GM18907 (cell line): ENCODE measurements around the gene PRR33.
"Not testable (repeated sequence)": the region's sequence is repeated elsewhere in the genome, so short reads cannot be mapped to it uniquely, and the experiment has no call there.

ENCODE experiments used
- ATAC-seq: cut with Tn5 transposase; IDR thresholded peaks from one replicate; pipeline ENCODE4 v1.9.1; 2021; ENCODE audit warnings: mild to moderate bottlenecking, moderate library complexity; ENCODE audit not compliant: unreplicated experiment

The PRR33 gene

DNA sequence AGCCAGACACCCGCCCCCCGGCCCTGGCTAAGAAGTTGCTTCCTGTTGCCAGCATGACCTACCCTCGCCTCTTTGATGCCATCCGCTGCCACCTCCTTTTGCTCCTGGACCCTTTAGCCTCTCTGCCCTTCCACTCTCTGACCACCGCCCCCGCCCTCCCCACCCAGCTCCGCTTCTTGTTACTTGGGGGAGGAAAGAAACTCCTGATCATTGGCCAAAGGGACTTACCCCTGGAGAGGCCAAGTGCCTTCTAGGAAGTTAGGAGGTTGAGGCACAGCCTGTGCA lies at the start of gene PRR33:
Gene PRR33 (minus strand): TSS at position 65 of the 285 bp plus-strand sequence. CDS start 1,311 bp downstream, outside the sequence.
- no peak for ATAC-seq

DNA sequence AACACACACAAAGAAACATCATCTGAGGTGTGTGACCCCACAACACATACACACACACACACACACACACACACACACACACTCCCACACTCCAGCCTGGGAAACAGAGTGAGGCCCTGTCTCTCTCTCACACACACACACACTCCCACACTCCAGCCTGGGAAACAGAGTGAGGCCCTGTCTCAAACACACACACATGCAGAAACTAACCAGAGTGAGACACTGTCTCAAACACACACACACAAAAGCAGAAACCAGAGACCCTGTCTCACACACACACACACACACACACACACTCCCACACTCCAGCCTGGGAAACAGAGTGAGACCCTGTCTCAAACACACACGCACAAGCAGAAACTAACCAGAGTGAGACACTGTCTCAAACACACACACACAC lies 48.1 kb upstream of the PRR33 start:
- not testable (repeated sequence) for ATAC-seq

DNA sequence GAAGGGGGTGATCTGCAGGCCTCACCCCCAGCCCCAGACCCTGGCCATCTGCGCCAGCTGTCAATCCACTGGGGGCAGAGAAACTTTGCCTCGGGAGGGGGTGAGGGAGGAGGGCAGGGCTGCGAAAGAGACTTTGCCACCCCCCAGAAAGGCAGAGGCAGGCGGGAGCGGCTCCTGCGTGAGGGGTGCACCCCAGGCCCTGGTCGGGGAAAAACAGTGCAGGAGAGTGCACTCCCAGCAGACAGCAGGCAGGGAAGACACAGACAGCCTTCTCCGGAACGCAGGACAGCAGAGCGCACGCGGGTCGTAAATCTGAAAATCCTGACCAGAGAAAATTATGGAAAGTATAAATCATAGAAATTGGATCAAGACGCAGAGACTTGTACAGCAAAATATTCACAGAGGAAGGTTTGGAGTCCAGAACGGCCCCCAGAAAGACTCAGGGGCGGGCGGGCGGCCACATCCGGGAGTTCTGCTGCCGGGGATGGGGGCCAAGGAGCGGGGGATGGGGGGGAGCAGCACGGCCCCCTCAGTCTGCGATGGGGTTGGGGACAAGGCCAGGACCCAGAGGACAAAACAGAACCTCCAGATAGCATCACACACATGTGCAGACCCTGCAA lies 47.4 kb upstream of the PRR33 start:
- no peak for ATAC-seq

DNA sequence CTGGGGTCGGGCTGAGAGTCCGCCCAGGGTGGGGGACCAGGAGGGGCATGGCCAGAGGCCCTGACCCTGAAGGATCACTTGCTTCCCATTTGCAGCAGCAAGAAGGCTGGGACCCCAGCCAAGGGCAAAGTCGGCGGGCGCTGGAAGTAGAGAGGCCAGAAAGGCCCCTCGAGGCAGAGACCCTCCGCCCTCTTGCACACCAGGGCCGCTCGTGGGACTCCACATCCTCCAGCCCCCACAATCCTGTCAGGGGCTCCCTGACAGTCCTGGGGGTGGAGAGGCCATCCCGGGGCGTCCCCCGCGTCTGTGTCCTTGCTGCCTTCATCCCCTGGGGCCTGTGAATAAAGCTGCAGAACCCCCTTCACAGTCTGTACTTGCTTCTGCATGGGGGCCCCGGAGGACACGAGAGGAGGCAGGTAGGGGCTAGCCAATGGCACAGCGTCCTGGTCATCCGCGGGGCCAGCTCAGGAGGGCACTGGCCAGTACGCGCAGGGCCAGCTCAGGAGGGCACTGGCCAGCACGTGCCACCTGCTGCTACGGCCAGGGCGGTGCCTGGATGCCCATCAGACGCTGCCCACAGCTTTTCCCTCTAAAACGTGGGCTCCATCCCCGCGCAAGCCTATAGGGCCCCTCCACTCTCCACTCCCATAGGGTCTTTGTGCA lies 46.8 kb upstream of the PRR33 start:
- no peak for ATAC-seq

DNA sequence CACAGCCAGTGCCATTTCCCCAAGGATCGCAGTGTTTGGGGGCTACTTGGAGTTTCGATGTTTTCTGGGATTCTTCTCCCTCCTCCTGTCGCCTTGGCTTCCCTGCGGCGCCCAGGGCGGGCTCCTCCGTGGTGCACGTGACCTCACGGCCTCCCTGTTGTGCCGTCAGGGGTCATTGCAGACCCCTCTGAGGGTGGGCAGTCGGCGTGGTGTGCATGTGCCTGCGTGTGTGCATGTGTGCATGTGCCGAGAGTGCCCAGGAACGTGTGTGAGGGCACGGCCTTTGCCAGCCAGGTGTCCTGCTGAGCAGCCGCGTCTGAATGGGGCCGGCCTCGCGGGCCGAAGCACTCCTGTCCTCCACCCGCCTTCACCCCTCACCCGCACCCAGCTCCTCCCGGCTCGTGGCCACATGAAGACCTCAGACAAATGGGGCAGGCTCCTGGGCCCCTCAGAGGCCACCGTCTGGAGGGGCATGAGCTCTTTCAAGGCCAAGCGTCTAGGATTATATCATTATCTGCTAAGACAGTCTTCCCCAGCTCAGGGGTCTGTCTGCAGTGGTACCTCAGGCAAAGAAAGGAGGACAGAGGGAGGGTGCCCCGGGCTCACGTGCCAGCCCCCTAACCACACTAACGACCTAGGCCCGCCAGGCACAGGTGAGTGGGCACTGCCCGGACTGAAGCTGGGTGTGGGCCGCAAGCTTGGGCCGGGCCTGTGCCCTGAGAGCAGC lies 46.1 kb upstream of the PRR33 start:
- no peak for ATAC-seq

DNA sequence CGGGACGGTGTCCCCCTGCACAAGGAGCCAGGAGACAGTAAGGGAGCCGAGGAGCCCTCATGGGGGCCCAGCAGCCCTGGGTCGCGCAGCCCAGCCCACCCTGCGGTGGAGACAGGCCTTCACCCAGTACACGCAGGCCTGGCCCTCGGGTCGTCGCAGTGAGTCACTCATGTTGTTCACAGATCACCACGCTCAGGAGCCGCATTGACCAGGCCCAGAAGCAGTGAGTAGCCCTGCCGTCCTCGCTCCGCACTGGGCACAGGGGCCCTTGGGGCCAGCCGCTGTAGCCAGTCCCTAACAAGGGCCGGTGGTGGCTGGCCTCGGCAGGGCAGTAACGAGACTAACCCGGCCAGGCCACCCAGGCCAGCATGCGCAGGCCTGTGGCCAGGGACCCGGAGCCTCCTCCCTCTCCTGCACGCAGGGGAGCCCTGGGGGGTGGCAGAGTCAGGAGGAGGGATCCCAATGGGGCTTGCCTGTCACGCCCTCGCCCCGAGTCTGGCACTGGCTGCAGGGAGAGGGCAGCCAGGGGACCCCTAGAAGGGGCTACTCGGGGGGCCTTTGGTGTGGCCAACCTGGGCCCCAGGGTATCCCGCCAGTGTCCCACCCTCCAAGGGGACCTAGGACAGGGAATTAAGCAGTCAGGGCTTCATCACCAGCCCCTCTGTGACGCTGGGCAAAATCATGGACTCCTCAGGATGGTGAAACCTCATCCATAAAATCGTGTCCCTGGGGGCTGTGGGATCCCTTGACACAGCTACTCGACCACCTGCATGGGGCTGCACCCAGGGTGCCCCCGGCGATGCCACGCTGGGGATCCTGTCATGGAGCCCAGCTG lies 45.3 kb upstream of the PRR33 start:
- ATAC-seq = no peak

DNA sequence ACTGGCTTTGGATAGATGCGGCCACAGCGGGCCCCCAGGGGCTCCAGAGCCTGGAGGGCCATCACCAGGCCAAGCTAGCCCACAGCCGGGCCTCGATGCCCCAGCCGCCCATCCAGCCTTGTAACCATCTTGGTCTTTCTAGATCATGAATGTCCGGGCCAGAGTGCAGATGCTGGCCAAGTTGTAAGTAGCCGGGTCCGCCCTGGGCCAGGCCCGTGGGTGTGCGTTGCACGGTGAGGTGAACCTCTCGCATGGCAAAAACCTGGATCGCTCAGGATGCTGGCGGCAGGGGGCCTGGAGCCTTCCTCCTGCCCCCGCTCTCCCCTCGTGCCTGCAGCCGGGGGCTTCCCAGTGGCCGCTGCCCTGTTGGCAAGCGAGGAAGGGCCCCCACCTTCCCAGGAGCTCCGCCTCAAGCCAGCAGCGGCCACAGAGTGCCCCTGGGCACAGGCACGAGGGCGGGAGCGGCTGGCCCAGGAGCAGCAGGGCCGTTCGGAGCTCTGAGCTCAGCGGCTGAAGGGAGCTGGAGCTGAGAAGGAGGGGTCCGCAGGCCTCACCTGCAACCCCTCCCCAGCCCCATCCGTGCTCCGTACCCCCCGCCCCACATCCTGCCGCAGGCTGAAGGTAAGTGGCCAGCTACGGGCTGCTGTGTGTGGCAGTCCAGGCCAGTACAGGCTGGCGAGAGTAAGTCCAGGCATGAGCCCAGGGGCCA lies 44.5 kb upstream of the PRR33 start:
- no peak for ATAC-seq

DNA sequence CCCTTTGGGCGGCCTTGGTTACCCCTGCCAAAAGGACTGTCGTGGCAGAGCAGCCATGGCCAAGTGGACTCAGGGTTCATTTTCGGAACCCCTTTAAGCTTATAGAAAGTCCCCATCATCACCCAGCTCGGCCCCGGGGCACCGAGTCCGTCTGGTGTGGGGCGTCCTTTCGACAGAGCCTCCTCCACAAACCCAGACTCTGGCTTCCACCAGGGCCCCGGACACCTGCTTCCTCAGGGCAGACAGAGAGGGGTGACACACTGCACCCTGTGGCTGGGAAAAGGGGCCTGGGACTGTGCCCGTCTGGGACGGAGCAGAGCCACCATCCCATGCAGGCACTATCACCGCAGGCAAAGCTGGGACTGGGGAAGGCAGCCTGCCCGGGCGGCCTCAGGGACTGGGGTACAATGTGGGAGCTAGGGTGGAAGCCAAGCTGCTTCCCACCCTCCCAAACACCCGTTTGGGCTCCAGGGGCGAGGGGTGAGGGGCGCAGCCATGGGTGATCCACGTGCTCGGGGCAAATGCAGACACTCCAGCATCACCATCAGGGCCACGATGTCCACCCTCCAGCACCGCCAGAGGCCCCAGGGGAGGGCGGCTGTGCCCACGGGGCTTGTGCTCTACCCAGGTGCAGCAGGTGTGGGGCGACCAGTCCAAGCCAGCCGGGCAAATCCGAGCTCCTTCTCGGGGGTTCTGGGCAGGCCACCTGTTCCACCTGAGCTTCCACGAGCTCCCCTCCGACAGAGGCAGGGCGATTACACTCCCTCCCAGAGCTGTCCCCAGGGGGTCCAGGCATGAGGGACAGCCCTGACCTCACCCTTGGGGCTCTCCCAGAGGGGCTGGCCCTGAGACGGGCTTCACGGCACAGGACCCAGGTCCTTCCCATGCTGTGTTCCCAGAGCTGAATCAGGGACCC lies 43.7 kb upstream of the PRR33 start:
- ATAC-seq = no peak

DNA sequence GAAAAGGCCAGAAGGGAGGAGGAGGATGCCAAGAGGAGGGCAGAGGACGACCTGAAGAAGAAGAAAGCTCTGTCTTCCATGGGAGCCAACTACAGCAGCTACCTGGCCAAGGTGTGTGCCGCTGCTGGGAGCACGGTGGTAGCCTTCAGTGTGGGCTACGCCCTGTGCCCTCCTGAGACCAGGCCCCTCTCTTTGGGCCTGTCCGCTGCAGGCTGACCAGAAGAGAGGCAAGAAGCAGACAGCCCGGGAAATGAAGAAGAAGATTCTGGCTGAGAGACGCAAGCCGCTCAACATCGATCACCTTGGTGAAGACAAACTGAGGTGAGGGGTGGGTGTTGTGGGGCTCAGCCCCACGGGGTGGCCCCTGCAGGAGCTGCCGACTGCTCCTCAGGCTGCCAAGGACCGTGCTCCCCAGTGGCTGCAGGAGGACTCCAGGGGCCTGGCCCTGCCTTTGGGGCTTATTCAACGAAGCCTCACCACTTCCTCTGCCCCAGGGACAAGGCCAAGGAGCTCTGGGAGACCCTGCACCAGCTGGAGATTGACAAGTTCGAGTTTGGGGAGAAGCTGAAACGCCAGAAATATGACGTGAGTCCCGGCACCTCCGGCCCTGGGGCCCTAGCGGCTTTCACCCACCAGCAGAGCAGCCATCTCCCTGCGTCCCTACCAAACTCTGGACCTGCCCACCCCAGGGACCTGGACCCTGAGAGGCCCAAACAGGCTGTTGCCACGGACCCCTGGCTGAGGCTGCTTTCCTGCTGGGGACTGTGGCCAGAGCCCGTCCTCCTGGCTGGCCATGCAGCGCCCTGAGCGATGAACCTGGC lies 42.9 kb upstream of the PRR33 start:
- no peak for ATAC-seq

DNA sequence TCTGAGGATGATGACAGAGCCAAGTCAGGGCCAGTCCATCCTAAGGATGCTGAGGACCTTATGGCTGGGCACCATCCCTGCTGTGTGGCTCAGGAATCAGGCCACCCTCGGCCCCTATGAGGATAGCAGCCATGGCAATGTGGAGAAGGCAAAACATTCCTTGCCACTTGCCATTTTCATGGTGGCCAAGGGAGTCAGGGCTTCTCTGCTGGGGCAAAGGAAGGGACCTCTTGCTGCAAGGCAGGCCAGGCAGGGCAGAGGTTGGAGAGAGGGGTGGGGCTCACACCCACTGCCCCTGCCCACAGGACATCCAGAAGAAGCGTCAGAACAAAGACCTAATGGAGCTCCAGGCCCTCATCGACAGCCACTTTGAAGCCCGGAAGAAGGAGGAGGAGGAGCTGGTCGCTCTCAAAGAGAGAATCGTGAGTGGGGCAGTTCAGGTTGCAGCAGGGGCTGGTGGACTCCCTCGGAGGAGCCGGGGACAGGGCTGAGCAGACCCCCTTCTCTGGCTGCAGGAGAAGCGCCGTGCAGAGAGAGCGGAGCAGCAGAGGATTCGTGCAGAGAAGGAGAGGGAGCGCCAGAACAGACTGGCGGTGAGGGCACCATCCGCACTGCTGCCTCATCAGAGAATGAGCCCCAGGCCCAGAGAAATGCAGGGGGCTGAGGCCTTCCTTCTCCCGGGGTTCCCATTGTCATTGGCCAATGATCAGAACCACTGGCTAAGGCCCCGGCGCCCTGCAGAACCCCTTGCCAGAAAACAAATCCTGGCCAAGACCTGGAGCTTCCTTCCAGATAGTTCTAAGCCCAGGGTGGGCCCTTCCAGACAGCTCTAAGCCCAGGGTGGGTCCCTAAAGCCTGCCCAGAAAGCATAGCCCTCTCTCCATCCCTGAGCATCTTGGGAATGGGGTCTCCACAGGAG lies 42.0 kb upstream of the PRR33 start:
- no peak for ATAC-seq

DNA sequence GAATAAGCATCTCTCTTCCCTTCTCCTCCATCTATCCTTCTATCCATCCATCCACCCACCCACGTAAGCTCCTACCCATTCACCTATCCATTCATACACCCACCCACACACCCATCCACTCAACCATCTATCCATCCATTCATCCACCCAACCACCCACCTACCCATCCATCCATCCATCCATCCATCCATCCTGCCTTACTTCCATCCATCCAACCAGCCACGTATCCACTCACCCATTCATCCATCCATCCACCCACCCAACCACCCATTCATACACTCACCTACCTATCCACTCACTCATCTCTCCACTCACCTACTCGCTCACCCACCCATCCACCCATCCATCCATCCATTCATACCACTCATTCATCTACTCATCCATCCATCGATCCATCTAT lies 41.0 kb upstream of the PRR33 start:
- ATAC-seq = no peak

DNA sequence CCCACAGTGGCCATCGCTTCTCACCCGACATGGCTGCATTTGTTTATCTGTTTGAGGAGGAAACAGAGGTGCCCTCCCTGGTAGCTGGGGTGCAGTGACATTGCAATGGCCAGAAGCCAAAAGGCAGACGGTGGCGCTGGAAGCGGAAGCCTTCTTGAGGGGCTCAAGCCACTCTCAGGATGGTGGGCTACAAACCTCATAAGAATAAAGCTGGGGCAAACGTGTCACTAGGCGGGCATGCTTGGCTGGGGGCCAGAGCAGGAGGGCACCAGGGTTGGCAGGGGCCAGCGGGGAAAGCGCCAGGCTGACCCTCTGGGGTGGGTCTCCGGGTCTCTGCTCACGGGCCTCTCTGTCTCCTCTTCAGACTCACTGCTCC lies 40.4 kb upstream of the PRR33 start:
- ATAC-seq = no peak

DNA sequence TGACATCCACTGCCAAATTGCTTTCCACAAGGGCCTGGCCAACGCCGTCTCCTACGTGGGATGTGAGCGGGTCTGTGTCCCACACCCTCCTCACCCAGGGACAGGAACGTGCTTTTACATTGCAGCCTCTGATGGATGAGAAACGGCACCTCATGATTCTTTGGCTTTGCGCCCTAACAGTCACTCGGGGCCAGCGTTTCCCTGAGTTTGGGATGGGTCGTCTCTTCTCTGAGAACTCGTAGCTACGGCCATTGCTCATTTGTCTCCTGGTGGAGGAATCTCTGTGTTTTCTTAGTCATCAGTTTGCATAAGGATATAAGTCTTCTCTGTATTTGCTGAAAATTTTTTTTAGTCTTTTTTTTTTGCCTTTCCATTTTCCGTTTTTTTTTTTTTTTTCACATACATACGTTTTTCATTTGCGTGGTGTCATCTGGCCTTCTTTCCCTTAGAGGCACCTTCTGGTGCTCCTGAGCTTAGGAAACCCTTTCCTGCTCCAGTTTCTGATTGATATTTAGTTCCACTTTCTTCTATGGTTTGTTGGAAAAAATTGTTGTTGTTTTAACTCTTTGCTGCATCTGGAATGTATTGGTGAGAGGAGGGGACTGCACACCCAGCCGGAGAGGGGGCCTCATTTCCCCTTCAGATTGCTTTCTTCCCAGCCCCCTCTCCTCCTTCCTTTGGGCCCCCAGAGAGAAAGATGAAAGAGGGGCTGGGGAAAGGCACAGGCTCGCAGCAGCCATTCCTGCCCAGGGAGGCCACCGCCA lies 39.8 kb upstream of the PRR33 start:
- no peak for ATAC-seq

DNA sequence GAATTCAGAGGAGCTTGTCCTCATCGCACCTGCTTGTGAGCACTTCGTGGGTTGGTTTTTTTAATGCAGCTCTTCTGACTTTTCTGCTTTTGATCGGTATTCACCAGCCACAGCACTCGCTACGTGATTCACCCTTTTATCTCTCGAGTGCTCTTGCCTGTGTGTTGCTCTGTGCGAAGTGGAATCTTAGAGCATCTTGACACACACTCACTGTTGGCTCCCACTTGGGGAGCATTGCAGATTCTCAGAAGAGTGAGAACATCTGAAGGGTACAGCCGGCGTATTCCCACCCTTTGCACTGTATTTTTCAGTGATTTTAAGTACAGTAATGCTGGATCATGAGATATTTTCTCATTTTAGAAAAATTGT lies 38.8 kb upstream of the PRR33 start:
- no peak for ATAC-seq

DNA sequence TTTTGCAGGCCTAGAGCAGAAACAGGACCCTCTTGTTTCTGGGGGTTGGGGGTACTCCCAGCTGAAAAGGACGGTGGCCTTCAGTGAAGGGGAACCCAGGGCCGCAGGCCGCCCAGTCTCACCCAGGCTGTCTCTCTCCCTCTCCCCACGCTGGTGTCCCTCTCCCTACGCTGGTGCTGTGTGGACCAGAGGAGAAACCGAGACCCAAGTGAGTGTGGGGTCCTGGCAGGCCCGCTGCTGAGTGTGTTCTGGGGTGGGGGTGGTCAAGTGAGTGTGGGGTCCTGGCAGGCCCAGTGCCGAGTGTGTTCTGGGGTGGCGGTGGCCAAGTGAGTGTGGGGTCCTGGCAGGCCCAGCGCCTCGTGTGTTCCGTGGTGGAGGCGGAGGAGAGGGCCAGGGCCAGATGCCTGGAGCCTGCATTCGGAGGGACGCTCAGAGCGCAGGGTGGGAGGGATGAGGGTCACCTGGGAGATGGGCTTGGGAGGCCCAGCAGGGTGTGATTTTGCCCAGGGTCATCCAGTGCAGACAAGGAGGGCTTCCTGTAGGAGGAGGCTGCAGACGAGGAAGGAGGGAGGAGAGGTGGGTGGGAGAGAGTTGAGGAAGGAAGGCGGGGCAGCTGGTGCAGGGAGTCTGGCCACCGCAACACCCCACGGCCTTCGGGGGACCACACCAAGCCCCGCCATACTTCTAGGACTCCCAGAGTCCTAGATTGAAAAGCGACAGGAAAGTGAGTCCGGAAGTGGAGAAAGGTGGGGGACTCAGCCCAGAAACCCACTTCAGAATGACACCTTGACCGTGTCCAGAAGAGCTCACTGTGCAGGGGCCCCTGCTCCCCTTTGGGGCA lies 38.1 kb upstream of the PRR33 start:
- ATAC-seq = no peak

DNA sequence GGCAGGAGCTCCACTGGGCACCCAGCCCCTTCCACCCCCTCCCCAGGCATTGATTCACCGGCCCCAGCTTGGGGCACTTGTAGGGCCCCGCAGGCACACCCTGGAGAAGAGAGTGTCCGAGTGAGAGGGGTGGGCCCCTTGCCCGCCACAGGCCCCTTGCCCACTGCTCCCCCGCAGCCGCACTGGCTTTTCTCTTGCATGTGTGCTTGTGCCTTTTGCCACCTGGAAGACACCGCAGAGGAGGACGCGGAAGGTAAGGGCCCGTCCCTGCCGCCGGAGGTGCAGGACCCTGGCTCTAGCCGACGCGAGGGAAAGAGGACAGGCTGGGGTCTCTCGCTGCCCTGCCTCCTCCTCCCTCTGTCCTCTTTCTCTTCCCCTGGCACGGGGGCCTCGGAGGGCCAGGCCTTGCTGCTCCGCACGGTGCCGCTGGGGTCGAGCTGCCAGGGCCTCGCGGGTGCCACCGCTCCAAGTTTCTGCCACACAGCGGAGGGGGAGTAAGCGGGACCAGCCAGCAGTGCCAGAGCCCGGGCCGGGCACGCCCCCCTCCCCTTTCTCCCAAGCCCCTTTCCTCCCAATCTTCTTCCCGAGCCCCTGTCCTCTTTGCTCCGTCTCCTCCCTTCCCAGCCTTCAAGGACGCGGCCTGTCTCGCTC lies 37.3 kb upstream of the PRR33 start:
- no peak for ATAC-seq
